Gastrocnemius medialis (tissue), 4 donors: Measurements from ENCODE around the gene ITGA3.

Source experiments
- CTCF ChIP-seq, 5 experiments: fragments of 450-650 bp in 3 of 5; fragments of 200-600 bp in 2 of 5; sonication (generic) in 2 of 5; IDR thresholded peaks in 4 of 5; conservative IDR thresholded peaks in 1 of 5; 1 replicate in 4 of 5; 2 replicates in 1 of 5; pipeline ENCODE4 v1.5.1; 2016 to 2019; ENCODE audit warnings: antibody characterized with exemption in 5 of 5, mild to moderate bottlenecking in 3 of 5, moderate library complexity in 3 of 5
- POLR2A ChIP-seq, 2 donors: fragments of 450-650 bp; IDR thresholded peaks; one replicate each; pipeline ENCODE4 v1.6.1; 2017; ENCODE audit warnings: antibody characterized with exemption in 2 of 2, mild to moderate bottlenecking in 2 of 2, moderate library complexity in 2 of 2

- TF ChIP-seq CTCF (IDR thresholded peaks at IDR 0.05 in 4 of 5, conservative IDR thresholded peaks at IDR 0.05 in 1 of 5) (no peak), POLR2A (IDR thresholded peaks at IDR 0.05) (no peak)
These were observed 18.4 kb upstream of the ITGA3 start for GRCh38 chr17:50037321-50038107.
